HG03558 (cell line): ENCODE results near the gene GALNT17.
"Not testable (repeated sequence)": the region's sequence is repeated elsewhere in the genome, so short reads cannot be mapped to it uniquely, and the experiment has no call there.

ENCODE experiments used
- ATAC-seq: cut with Tn5 transposase; IDR thresholded peaks from one replicate; pipeline ENCODE4 v1.9.1; 2021; ENCODE audit warnings: moderate number of reproducible peaks; ENCODE audit not compliant: unreplicated experiment; ENCODE audit errors: extremely low read depth

GALNT17 gene

DNA sequence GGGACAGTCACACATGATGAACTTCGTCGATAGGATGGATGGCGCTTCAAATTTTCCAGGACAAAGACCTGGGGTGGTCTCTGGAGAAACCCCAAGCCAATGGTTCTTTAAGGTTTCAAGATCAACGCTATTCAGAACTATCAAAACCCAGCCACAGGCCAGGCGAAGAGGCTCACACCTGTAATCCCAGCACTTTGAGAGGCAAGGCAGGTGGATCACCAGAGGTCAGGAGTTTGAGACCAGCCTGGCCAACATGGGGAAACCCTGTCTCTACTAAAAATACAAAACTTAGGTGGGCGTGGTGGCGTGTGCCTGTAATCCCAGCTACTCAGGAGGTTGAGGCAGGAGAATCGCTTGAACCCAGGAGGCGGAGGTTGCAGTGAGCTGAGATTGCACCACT lies 511.1 kb downstream of the GALNT17 start:
- ATAC-seq, result not testable (repeated sequence)

DNA sequence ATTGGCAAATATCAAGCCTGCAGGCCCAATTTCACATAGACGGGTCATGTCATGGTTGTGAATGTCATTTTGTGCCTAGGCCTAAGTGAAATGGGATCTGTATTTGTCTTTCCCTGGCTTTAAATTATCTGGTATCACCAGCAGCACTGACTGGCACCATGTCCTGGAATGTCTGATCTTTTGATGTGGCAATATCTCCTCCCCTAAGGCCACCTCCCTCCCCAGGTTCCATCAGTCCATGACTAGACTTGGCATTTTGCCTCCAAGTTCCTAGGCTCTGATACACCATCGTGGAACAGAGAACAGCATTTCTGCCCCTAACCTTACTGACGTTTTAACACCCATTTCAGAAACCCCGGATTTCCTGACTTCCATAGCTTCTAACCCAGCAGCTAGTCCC lies 513.9 kb downstream of the GALNT17 start:
- no peak for ATAC-seq

DNA sequence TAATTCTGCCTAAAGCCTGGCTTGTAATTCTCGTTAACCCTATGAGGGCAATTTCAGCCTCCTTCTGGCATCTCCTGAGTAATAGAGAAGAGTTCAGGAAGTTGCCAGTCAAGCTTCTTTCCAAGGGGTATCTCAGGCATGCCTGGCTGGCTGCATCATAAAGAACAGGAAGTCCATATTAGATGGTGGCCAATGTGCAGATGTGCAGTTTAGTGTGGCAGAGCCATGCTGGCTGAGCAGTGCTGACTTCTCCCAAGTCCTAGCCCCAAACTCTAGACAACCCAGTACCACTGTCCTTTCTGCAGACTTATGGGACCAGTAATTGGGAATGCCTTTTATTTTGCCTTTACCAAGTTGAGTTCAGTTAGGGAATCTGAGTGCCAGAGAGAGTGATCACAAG lies 517.9 kb downstream of the GALNT17 start:
- ATAC-seq, result no peak

DNA sequence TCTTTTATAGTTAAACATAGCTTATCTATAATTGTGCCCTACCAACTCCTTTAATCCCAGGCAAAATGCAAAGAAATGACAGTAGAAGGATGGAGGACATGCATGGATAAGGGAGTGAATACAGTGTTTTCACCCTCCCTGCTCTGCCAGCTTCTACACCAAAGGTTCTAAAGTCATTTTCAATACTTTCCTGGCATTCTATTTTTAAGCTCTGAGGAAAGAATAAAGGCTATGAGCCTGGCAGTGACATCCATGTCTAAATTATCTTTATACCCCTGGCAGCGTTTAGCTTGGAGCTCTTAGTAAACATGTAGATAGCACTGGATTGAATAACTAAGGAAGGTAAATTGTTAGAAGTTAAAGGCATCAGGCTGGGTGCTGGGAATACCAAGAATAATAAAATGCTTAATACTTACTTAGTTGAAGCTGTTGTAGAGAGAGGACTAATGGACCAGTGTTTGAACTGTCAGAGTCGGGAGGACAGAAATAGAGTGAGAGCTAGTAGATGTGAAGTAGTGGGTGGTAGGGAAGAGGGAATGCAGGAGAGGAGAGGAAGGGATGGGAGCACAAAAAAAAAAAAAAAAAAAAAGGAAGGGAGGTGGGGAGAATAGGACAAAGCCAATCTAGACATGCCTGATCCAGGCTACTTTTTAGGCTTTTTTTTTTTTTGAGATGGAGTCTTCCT lies 518.9 kb downstream of the GALNT17 start:
- no peak for ATAC-seq

DNA sequence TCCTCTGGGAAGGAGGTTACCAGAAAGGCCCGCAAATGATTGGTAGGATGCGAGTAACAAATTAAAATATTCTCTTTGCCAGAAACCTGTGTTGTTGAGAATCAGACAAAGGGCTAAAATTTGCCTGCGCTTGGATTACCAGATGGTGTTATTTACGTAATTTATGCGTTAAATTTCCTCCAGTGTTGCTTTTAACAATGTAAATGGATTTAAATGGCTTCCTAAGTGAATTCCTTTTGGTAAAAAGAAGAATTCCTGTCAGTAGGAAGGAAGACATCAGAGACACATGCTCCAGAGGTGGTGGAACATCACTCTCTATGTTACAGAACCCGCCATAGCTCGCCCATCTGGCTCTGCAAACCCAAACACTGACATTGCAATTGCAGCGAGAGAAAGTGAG lies 520.6 kb downstream of the GALNT17 start:
- ATAC-seq, result no peak

DNA sequence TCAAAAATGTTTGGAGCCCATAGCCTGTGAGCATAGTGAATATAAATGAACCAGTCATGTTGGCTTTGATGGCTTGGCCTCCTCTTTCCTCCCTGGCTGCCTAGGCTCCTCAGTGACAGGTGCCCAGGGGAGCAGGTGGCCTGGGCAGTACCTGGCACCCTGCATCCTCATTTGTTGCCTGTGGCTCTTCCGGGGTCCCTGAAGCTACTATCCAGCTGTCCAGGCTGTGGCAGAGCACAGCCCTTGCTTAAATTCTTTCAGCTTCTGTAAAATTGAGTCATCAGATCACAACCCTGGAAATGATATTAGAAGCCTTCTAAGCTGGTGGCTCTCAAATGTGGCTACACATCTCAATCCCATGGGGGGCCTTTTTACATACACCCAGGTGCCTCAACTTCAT lies 525.4 kb downstream of the GALNT17 start:
- no peak for ATAC-seq

DNA sequence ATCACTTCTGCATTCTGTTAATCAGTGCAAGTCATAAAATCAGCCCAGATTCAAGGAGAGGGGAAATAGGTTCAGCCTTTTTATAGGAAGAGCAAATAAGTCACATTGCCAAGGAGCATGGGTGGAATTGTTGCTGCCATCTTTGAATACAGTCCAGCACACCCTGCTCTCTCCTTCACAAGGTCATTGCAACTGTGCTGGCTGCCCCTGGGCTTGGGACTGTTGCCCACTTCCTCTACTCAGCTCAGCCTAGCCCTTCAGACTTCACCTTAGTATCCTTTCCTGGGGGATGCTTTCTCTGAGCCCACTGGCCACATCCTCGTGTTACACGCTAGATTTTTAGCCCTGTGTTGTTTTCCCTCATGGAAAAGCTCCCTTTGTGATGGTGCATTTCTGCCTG lies 527.7 kb downstream of the GALNT17 start:
- ATAC-seq, result no peak

DNA sequence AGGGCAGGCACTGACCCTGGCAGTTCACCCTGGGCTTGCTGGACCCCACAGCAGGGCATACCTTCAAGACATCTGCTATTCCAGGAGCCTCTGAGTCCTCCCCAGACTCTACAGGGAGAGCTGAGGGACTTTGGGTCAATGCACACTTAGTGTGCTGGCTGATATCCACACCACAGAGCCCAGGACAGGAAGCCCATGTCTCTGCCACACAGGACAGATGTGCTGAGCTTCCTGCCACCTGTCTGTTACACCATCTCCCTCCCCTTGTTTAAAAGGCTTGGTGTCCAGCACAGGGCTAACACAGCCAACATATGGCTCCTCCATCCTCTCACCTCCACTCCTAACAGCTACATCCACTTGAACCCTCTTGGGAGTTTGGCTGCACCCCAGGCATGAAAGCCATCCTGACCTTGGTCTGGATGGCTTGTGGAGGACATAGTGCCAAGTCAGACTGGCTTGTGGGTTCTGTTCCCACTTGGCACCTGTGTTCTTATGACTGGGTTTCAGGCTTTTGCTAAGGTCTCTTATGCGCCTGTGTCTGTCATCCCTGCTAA lies 529.8 kb downstream of the GALNT17 start:
- ATAC-seq, result no peak

DNA sequence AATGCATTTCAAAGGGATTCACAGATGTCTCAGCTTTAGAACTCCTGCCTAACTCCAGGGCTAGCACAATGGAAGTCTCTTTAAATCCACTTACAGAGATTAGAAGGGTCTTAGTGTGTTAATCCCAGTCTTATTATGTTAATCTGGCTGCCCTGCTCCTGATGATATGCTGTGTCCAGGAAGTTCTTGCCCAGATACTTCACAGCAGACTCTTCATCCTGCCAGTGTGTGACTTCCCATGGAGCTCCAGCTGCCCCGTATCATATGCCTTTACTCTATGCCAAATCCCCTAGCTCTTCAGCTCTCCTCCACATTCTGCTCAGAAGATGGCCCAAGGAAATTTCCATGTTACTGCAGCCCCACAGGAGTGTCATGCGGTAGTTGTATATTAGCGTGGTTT lies 533.8 kb downstream of the GALNT17 start:
- no peak for ATAC-seq

DNA sequence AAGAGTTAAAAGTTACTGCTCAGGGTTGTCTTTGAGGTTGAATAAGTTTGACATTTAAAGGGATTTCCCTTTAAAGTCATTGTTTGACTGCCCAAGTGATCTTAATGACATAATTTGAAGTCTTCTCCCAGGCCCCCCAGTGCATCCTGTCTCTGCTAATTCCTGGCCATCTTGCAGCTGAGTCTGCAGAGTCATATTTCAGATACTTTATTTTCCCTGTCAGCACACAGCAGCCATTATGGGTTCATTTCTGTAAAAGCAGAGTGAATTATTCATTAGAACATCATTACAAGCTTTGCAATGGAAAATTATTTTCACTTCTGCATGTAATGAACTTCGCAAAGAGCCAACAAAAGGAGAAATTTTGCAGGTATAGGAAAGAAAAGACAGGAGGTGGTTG lies 536.6 kb downstream of the GALNT17 start:
- no peak for ATAC-seq

DNA sequence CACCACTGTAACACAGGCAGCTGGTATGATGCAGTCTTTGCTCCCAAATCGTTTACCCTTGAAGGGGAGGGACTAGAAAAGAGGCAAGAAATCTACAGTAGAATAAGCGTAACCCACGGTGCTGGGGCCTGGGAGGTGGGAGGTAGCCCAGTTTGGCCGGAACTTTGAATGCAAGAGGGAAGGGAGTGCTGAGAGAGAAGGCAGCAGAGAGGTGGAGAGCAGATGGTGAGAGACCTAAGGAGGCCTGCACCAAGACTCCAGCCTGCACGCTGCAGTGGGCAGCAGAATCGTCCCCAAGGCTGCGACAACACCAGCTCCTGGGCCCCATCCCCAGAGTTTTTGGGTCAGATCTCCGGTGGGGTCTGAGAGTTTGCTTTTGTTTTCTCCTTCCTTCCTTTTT lies 547.5 kb downstream of the GALNT17 start:
- ATAC-seq, result no peak

DNA sequence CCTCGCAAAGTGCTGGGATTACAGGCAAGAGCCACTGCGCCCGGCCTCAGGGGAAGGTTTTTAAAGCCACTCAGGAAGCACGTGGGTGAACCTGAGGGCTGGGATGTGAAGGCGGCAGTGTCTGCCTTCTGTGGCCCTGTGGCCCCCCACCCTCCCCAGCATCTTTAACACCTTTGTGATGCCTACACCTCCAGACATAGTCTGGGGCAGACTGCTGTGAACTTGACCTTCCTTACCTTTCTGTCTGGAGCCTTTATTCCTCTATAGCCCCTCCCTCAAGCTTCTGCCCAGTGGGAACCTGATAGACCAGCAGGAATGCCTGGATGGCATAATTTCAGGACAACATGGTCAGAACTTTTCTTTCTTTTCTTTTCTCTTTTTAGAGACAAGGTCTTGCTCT lies 550.2 kb downstream of the GALNT17 start:
- no peak for ATAC-seq

DNA sequence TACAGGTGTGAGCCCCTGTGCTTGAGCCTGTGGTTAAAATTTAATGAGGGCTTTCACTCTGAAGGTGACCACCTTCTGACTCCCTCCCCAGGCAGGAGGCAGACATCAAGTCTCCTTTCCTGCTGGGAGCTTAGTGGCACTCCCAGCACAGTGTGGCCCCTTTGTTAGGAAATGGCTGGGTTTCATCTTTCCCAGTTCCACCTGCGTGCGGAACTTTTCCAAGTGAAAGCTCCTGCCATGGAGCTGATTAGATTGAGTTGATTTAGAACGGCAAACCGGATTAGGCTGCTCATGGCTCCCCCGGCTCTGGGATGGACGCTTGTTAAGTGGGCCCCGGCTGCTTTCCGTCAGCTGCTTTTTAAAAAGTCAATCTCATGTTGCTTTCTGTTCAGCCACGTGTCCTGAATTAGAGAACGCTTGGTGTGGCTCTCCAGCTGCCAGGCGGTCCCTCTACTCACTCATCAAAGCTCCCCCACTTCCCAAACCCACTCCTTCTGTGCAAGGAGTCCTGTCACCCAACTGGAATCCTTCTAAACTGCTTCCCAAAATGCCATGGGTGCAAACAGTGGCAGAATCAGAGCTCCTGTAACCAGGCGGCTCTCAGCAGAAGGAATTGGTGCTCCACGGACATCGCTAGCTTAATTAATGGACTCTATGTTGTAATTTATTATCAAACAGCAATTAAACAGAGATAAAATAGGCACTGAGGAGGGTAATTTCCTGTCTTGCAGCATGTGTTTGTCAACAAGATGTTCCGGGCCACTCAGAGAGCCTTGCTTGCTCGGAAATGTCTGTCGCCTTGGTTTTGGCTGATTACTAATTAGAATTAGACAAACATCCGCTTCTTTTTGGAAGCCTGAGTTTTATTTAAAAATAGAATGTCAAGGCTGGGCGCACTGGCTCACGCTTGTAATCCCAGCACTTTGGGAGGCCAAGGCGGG lies 551.2 kb downstream of the GALNT17 start:
- ATAC-seq, result no peak

DNA sequence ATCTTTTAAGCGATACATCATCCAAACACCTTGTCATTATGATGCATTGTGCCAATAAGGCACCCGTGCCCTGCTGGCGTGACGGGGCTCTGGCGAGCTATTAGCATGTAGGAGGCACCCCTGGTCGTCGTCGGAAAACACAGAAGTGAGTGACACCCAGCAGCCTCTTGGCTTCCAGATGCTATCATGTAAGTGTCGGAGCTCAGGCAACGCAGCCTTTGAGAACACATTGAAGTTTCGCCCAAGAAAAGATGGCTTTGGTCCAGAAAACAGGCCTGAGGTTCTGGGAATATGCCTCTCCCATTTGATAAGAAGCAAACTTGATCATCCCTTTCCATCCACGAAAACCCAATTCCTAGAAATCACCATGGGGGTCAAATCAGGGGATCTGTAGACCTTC lies 555.3 kb downstream of the GALNT17 start:
- ATAC-seq, result no peak

DNA sequence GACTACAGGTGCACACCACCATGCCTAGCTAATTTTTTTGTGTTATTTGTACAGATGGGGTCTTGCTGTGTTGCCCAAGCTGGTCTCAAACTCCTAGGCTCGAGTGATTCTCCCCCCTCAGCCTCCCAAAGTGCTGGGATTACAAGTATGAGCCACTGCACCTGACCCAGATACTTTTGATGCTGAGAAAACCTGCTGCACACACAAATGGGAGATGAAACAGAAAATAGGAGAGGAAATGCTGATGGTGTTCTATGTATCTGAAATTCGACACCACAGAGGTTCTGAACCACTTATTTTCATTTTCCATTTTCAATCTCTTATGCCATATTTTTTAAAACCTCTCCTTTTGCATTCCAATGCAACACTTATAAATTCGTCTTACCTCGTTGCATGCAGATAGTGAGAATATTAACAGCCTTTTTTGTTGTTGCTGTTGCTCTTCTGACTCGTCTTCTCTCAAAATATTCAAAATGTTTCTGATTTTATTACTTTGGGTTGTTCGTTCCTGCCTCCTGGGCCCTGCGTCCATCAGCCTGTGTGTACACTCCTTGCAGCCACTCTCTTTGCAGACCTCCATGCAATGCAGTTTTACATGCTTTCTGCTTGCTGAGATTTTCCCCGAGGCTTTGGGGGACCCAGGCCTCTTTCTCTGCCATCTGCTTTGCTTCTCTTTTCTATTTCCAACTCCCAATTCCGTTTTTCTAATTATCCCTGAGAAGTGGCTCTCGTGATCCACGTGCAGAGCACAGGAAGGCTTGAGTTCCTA lies 556.1 kb downstream of the GALNT17 start:
- no peak for ATAC-seq

DNA sequence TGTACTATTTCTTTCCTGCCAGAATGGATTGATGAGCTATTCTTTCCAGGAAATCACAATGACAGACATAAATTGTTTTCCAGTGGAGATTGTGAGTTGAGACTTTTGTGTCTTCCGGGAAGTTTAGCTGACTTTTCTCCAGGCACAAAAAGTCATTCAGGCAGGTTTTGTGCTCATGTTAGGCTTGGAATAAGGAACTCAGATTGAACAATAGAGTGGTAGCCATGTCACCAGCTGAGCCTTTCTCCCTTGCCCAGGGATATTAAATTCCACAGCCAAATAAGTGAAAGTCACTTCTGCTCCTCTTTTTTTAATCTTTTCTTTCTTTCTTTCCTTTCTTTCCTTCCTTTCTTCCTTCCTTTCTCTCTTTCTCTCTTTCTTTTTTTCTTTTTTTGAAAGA lies 559.6 kb downstream of the GALNT17 start:
- no peak for ATAC-seq

DNA sequence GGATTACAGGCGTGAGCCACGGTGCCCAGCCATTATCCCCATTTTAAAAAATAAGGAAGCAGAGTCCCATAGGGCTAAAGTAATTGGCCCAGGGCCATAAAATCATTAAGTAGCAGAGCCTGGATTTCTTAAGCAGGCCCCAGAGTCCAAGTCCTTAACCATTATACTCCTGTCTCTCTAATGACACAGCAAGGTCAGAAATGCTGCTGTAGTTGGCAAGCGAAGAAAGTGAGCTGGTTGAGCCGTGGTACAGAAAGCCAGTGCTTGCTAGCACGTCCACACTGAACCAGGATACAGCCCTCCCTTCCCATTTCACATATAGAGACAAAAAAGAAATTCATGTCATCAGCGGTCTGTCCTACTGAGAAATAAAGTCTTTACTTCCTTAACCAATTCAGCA lies 562.7 kb downstream of the GALNT17 start:
- no peak for ATAC-seq

DNA sequence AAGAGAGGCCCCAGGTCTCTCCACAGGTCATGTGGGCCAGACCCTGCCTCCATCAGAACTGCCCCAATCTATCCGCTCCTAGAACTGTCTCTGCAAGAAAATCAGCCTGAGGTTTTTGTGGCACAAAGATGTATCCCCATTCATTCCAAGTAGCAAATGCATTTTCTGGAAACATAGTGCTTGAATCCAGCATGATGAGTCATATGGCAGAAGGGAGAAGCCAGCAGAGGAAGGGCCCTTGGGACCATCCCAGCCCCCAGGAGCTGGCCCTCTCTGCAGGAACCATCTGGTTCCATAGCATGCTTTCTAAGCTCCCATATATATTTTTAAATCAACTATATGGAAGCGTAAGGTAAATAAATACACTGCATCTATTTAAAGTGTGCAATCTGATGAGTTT lies 563.2 kb downstream of the GALNT17 start:
- ATAC-seq, result no peak

DNA sequence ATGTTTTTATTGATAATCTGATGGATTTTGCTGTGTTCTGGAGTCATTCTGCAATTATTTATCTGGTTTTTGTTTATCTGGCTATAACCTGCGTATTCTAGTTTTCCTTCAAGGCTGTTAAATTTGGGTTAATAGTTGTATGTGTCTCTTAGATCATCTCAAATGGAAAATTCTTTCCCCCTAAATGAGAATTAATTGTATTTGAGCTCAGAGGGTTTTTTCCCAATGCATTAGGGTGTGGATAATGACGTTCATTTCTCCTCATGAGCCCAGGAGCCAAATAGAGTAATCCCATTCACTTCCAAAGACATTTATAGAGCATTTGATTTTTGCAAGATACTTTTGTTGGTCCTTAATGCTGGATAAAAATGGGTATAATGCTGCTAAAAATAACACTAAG lies 564.6 kb downstream of the GALNT17 start:
- no peak for ATAC-seq

DNA sequence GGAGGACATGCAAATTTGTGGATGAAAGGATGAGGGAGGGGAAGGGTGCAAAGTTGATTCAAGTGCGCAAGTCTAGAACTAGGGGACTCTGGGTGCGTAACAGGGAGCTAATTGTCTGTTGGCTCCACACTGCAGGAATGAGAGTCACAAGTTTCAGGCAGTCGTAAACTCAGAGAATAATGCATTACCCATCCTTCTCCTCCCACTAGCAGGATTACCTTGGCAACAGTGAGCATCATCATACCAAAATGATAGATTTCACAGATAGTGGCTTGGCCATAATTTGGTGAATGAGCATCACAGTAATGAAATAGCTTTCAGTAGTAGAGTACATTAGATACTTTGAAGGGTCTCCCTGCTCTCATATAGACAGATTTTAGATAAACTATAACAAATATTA lies 565.5 kb downstream of the GALNT17 start:
- ATAC-seq, result no peak

DNA sequence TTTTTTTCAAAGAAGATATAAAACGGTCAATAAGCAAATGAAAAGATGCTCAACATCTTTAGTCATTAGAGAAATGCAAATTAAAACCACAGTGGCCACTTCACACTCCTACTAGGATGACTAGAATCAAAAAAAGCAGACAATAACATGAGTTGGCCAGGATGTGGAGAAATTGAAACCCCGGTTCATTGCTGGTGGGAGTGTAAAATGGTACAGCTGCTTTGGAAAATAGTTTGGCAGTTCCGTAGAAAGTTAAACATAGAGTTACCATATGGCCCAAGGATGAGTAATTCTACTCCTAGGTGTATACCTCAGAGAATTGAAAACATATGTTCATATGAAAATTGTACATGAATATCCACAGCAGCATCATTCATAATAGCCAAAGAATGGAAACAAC lies 573.3 kb downstream of the GALNT17 start:
- no peak for ATAC-seq
